OCI-M2 (cell line): ENCODE measurements around the gene TDRD7.
A peak's percentile ranks its signal among the peaks of the same experiment; 100 is the strongest.
"Not testable (repeated sequence)": the region's sequence is repeated elsewhere in the genome, so short reads cannot be mapped to it uniquely, and the experiment has no call there.

Experiments used
- DNase-seq: peaks from one replicate; lab custom pipeline; 2025; ENCODE audit not compliant: unreplicated experiment; lab: John Stamatoyannopoulos, UW

Gene TDRD7

DNA sequence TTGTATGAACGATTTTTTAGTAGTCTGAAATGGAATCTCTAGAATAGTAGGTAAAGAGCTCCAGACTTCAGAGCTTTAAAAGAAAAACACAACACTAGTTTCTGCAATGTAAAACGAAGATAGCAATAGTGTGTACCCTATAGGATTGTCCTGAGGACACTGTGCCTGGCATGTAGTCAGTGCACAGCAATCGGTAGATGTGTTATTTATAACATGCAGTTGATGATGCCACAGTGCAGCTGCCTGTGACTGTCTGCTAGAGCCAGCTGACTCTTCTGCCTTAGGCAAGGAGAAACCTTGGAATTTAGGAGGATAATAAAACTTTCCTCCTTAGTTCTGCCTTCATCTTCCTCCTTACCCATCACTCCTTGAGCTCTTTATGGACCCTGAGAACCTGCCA lies 61.8 kb downstream of the TDRD7 start:
- DNase-seq: no peak

DNA sequence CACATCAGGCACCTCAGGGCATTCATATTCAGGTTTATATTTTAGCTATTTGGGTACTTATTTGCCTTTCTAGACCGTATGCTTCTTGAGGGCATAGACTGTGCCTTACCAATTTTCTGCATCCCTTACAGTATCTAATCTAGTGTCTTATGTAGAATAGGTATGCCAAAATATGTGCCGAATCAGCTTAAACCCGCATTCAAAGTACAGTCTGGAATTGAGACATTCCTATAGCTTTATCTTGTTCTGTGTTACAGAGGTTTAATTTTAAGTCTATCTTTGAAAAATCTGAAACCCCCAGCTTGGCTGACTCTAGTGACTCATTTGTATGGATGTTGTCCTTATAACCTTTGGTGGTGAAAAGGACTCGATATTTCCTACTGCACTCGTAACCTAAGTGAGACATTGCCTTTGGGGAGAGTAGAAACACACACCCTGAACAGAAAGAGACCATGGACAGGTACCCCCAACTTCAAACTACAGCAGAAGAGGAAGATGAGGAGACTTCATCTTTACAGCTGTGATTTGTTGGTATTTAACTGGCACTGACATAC lies 62.6 kb downstream of the TDRD7 start:
- no peak for DNase-seq

DNA sequence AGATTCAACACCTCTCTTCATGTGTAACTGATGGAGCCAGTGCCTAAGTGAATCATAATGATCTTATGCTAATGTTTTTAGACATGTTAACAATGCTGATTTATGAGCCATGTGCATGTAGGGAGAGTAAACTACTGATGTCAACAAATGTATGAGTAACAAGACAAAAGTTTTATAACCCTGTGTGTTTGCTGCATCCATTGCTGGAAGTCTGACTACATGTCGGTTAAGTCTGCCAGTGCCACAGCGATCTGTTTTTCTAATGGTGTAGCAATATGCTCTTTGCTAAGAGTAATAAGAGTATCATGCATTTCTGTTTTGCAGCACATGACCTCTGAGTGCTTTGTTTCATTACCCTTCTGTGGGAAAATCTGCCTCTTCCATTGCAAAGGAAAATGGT lies 63.2 kb downstream of the TDRD7 start:
- no peak for DNase-seq

DNA sequence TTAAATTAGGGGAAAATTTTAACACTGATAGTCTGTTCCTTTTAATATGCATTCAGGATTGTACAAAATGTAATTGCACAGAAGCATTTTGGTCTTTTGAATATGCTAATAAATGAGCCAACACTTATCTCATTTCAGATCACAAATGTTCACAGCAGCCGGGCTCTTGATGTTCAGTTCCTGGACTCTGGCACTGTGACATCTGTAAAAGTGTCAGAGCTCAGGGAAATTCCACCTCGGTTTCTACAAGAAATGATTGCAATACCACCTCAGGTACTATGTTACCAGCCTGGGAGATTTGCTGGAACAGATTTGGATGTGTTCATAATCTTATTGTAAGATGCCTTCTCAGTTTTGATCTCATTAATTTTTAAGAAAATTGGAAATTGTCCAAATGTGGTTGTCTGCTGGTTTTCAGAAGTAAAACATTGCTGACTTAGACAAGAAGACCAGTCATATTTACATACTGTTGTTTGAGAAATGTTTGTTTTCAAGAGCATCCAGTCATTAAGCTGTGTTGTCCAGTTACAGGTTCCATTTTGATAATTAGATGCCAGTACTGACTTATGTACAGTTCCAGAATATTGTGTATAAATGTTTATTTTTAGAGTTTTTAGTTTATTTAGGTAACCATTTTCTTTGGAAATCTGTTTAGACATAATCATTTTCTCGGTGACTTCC lies 66.5 kb downstream of the TDRD7 start:
- DNase-seq: no peak

DNA sequence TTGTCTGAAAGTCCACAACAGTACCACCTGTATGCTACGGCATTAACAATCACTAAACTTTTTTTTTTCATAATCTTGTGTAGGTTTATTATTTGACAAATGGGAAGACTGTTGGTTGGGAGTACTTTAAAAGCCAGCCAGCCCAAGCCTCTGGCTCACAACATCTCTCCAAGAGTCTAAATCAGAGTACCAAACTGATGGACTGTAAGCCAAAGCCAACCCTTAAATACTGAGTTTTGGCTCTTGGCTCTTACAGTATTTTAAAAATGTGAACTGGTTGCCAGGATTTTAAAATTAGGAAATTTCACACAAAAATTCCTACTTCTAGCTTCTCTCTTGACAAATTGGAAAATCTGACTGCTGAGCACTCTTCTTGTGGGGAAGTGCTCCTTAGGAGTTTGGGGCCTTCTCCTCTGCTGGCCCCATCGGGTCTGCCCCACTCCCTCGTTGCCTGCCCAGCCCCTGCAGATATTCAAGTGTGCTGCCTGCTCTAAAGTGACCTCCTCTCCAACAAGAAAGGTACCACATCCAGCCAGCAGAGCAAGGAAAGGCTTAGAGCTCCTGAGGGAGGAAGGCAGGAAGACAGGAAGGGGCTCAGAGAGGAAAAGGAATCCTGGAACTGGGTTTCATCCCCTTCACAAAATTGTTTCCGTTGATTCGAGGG lies 67.7 kb downstream of the TDRD7 start:
- DNase-seq: no peak

DNA sequence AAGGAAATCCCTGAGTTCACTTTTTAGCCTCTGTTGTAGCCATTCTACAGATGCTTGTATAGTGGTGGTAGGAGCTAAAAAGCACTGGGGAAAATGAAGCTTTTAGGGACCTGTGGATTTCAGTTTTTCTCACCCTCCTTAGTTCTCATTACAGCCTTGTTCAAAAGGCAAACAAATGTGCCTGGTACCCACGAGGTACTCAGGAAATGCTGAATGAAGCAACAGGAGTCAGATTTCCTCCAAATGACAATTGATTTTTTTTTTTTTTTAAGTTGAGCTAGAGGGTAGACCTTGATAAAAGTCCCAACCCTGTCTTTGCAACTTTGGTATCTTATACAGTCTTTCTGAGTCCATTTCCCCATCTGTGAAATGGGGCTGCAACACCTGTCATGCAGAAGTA lies 68.3 kb downstream of the TDRD7 start:
- no peak for DNase-seq

DNA sequence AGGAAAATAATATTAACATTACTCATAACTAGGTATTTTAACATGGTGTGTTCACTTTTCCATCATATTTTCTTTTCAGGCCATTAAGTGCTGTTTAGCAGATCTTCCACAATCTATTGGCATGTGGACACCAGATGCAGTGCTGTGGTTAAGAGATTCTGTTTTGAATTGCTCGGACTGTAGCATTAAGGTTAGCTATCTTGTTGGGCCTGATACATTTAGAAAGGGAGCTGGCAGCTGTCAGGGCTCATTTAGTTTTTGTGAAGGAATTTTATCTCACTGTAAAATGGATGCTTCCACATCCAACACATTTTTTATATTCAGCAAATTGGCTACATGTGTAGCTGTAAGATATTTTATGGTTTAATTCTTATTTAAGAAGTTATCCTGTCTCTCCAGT lies 68.9 kb downstream of the TDRD7 start:
- DNase-seq: no peak

DNA sequence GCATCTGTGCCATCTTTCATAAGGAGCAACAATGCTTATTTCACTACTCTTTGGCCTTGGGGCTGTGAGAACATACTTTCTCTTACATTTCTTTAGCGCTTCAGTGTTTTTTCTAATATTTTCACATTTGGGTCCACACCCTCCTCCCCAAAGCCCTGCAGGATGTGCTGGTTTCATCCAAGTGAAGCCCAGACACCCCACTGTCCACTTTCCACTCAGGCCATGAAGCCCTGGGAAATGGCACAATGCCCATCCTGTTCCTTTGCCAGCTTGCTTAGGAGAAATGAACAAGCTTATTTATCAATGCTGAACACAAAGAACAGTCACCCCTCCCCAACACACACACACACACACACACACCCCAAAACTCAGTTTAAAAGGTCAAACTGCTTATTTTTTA lies 72.2 kb downstream of the TDRD7 start:
- no peak for DNase-seq

DNA sequence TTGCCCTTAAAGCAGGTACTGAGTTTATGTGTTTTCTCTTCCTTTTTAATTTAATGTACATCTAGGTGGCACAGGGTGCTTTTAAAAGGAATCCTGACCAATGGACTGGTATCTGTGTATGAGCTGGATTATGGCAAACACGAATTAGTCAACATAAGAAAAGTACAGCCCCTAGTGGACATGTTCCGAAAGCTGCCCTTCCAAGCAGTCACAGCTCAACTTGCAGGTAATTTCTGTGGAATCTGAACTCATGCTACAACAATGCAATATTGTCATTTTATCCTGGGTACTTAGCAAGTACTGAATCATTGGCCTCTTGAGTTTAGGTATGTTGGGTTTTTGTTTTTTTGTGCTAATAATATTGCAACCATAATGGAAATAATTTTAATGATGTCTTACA lies 75.2 kb downstream of the TDRD7 start:
- DNase-seq: no peak

DNA sequence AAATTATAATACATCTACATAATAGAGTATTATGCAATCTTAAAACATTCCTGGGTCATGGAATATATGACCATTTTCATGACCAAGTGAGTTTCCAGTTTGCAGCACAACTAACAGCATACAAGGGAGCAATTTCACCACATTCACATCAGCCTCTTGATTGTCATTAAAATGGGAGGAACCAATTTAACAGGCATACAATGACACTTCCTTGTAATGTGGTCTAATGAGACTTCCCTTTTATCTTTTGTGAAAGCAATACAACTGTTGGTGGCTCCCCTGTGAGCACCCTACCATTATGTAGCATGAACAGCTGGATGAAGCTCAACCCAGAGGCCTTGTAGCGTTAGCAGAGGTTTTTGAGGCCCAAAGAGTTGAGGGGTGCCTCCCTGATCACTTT lies 76.0 kb downstream of the TDRD7 start:
- no peak for DNase-seq

DNA sequence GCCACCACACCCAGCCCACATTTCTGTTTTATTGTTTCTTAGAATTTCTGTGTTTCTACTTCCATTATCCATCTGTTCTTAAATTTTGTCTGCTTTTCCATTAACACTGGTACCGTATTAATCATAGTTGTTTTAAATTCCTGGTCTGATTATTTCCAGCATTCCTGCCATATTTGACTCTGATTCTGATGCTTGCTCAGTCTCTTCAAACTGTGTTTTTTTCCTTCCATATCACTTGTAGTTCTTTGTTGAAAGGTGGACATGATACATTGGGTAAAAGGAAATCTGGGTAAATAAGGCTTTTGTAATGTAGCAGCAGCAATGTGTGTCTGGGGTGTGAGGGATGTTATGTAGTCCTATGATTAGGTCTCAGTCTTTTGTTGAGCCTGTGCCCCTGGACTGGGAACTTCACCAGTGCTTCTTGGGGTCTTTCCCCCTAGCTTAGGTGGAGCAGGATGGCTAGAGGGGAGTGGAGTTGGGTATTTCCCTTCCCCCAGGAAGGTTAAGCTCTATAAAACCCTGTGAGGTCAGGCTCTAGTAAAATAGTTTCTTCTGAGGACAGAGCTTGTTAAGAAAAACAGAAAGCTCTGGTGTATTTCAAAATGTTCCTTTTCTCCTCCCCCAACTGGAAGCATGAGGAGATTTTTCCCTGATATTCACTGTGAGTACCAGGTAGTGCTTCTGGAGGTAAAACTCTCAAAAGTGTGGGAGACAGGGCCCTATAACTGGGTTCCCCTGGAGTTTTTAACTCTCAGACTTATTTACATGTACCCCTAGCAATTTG lies 79.5 kb downstream of the TDRD7 start:
- no peak for DNase-seq

DNA sequence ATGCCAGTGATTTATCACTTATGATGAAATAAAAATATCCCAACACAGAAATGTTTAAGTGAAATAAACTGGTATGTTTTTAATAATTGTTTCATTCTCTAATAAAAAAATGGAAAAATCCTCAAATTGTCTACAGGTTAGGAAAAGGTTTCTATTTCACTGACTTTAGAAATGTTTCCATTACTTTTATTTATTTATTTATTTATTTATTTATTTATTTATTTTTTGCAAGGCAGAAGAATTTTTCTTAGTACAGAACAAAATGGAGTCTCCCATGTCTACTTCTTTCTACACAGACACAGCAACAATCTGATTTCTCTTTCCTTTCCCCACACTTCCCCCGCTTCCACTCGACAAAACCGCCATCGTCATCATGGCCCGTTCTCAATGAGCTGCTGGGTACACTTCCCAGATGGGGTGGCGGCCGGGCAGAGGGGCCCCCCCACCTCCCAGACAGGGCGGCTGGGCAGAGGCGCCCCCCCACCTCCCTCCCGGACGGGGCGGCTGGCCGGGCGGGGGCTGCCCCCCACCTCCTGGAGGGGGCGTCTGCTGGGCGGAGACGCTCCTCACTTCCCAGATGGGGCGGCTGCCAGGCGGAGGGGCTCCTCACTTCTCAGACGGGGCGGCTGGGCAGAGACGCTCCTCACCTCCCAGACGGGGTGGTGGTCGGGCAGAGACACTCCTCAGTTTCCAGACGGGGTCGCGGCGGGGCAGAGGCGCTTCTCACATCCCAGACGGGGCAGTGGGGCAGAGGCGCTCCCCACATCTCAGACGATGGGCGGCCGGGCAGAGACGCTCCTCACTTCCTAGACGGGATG lies 85.9 kb downstream of the TDRD7 start:
- not testable (repeated sequence) for DNase-seq

DNA sequence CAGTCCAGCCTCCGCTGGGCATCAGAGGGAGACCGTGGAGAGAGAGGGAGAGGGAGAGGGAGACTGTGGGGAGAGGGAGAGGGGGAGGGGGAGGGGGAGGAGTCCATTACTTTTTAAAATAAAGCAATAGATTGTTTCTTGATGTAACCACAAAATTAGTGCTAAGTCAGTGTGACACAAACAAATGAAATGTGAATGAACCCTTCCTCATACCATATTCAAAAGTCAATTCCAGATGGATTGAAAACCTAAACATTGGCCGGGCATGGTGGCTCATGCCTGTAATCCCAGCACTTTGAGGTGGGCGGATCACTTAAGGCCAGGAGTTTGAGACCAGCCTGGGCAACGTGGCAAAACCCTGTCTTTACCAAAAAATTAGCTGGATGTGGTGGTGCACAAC lies 87.0 kb downstream of the TDRD7 start:
- not testable (repeated sequence) for DNase-seq

DNA sequence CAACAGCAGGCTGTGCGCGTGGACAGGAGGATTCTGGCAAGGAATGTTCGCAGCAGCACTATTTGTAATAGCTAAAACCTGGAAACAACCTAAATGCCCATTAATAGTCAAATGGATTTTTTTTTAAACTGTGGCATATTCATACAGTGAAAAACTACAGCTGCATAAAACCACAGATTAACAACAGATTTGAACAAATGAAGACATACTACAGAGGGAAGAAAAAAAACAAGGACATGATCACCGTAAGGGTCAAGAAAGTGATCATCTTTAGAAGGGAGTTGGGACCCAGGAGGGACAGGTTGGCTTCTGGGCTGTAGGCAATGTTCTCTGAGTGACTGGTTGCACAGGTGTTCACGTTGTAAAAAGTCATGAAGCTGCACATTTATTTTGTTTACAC lies 88.4 kb downstream of the TDRD7 start:
- DNase-seq: no peak

DNA sequence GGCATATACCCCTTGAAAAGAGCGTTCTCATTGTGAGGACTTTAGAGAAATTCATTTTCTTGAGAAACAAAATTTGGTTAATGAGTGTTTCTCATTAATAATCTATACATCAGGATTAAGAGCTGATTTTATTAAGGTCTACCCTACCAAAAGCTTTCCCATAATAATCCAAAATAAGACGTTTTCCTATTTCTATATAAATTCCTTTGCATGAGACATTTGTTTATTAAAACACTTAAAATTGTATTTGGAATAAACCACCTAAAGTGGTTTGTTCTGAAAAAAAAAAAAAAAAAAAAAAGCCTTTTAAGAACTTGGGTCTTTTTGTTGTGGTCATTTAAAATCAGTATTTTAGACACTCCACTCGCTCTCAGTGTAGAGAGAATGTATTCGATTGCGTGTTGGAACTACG lies 88.9 kb downstream of the TDRD7 start:
- DNase-seq: no peak

DNA sequence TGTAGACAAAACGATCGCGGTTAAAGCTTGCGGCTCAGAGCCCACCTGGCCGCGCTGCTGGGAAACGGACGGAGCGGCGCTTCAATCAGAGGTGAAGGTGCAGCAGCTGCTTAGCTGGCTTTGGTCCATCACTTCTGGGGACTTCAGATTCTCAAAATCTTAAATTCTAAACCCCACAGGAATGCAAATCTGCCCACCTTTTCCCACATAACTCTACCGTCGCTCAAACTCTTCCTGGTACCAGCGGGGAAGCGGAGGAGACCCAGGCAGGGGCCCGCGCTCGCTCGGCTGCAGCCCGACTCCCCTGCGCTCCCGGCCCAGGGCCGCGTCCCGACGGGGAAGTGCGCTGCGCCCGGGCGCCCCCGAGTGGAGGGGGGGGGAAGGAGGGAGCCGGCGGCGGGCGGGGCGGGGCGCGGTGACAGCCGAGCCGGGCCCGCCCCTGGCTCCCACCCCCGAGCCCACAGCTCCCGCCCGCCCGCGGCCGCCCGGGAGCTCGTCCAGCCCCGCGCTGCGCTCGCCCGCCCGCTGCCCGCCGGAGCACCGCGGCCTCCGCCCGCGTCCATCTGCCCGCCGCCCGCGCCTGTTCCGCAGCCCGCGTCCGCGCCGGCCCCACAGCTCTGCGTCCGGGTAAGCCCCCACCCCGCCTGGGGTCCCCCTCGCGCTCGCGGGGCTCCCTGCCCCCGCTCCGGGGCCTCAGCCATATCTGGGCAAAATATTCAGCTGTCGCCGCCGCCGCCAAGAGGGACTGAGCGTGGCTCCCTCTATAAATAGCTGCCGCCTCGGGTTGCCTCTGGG lies 89.5 kb downstream of the TDRD7 start, which contains the start of gene TMOD1:
Gene TMOD1, plus strand, starts transcription at position 490 of the 795 bp plus-strand sequence. CDS start 22,523 bp downstream, outside the sequence.
- DNase-seq: no peak

DNA sequence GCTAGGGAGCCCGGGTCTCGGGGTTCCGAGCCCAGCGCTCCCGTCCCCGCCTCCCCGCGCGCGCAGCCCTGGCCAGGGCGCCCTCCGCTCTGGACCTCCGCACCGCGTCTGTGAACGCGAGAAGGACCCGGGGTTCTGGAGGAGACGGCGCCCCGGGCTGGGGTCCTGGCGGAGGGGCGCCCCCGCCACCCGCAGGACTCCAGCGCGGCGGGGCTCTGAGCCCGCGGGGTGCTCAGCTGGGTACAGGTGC lies 90.0 kb downstream of the TDRD7 start:
- DNase-seq: no peak

DNA sequence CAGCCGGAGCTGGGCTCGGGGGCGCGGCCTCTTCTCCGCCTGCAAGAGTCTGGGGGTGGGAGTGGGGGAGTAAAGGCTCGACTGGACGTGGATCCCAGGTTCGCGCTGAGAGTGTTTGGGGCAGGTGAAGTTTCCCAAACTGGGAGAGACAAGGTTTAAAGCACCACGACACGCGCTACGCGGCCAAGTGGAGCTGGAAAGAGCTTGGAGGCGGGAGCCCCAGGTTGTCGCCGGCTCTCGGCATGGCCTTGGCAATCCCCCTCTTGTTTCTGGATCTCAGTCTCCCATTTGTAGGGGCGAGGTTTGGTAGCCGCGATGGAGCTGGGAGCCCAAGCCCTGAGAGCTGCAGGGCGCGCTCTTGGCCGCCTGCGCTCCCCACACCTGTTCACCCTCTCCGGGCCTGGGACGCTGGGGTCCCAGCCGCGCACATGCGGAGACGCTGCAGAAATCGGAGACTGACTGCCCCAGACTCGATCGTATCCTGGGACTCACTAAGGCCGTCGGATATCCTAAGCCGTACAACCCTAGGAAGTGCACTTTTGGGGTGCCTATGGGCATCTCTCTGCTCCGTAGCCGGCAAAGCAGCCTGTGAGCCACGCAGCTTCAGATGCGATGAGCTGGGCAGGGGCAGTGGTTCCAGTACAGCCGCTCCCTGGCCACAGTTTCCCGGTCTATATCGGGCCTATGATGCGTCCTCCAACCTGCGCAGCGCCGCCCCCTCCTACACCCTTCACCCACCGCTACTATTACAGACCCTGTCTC lies 90.5 kb downstream of the TDRD7 start:
- DNase-seq: no peak

DNA sequence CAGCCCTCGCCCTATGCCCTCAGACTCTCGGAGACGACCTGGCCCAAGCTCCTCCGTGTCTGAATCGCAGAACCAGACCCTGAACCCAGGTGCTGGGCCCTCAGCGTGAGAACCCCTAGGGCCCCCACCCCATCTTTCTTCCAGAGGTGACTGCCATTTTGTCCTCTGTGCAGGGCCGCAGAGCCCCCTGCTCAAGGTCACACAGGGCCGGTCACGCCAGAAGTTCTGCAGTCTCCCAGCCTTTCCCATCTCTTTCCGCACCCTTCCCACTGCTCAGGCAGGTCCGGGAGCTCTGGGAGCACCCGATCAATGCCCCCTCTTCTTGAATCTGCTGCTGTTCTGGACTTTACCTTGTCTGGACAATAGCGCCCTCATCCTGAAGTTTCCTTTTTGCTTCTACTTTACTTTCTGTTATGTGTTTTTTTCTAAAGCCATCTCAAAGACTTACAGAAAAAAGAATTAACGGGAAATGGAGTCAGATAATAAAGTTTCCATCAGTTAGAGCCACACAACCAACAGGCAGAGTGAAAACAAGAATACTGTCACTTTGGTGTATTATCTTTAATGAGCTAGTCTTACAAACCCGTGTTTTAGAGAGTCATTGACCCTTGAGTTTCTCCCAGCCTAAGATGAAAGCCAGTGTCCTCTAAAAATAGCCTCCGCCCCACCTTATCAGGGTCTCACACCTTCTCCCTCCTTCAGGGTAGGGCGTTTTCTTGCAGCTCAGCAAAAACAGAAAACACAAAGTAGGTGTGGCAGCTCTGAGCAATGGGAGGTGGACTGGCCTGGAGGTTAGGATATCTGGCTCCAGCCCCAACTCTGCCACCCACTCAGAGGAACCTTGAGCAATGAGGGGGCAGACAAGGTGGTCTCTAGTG lies 91.3 kb downstream of the TDRD7 start:
- DNase-seq: peak; percentile 47
